ENCODE data around the gene TFAP2D.

TFAP2D gene

DNA sequence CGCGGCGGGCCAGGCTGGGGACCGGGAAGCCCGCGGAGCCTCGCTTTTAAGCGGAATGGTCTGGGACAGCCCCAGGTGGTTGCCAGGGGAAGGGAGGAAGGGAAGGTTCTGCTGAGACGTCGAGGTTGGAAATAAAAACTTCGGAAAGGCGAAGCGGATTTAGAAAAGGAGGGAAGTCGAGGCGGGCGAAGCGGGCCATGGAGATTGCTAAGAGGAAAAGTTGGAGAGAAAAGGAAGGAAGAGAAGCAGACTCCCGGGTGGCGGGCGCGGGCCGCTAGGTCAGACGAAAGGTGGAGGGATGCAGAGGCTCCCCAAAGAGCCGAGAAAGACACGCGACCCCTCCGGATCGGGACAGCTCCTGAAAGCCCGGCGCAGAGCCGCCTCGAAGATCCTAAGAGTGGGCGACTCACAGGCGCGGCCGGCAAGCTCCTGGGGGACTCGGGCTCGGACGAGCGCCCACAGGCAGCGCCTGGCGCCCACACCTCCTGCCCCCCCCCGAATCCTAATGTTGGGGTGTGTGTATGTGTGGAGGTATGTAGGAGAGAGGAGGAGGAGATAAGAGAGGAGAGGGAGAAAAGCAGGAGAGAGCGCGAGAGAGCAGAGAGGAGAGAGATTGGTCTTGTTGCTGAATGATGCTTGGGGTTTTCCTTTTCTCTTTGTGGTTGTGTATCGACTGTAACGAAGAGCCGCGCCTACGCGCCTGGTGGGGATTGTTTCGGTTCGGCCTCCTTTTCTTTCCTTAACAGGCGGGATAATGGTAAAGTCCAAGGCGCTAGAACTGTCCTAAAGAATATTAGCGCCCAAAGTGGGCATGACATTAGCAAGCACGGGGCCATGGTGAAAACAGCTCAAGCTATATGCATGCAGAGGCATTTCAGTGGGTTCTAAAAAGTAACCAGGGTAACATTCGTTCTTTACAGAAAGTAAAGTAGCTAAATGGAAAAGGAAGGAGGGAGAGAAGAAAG, 106.9 kb downstream of the TFAP2D start:
- DNase-seq, result no peak

DNA sequence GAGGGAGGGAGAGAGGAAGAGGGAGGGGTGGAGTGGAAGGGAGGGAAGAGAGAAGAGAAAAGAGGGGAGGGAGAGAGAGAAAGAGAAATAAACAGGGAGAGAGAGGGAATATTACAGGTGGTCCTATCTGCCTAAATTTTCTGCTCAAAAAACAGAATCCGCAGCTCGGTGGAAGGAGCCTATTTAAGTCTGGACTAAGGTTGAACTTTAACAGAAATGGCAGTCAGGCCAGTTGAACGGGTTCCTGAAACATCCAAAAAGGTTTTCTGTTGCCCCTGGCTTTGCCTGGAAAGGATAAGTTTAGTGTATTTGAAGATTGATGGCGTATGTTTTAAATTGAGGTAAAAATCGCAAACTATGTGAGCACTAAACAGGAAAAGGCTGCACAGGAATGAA, 107.5 kb downstream of the TFAP2D start:
- DNase-seq, result no peak

- DNase-seq, result no peak
These were observed 108.2 kb downstream of the TFAP2D start for GRCh38 chr6:50821441-50822077.

- DNase-seq, result no peak
These were observed 108.8 kb downstream of the TFAP2D start for GRCh38 chr6:50822078-50822476.
